Body of pancreas (tissue), 4 donors: ENCODE data around the gene RAP1GAP2. TPM values are rescaled to one million over a fixed set of nuclear protein-coding genes. Genes with fewer than 3 reads are reported as not detected.

Experiments used
- ATAC-seq: fragments of 150-250 bp; one replicate; pipeline ENCODE4 v1.9.1; 2016
- DNase-seq, 4 donors: peaks; one replicate each; pipeline ENCODE4 v3.0.0-alpha.2; 2019
- H3K27ac ChIP-seq, 4 donors: fragments of 200-600 bp; sonication (generic); 1 replicate in 3 of 4; 2 replicates in 1 of 4; pipeline versions ENCODE4 v1.5.1 to v1.6.1; 2016 to 2019; ENCODE audit warnings: mild to moderate bottlenecking in 1 of 4, mixed read lengths in 1 of 4, moderate library complexity in 1 of 4
- H3K27me3 ChIP-seq, 2 donors: fragments of 200-600 bp; sonication (generic); one replicate each; pipeline ENCODE4 v1.6.0; 2016; ENCODE audit warnings: mild to moderate bottlenecking in 1 of 2
- H3K36me3 ChIP-seq, 2 donors: fragments of 200-600 bp; sonication (generic); replicated peaks in 1 of 2; 2 replicates each; pipeline ENCODE4 v1.5.1; 2016; ENCODE audit warnings: low read depth in 2 of 2; ENCODE audit not compliant: insufficient read depth in 1 of 2
- H3K4me1 ChIP-seq: fragments of 200-600 bp; sonication (generic); one replicate; pipeline ENCODE4 v1.6.0; 2016
- H3K4me3 ChIP-seq, 2 donors: fragments of 200-600 bp; sonication (generic); 1 replicate in 1 of 2; 2 replicates in 1 of 2; pipeline ENCODE4 v1.5.1; 2016 to 2019
- H3K9me3 ChIP-seq, 3 donors: fragments of 200-600 bp; sonication (generic); 1 replicate in 2 of 3; 2 replicates in 1 of 3; pipeline ENCODE4 v1.5.1; 2016
- CTCF ChIP-seq, 7 experiments: fragments of 450-650 bp in 4 of 7; fragments of 200-600 bp in 3 of 7; sonication (generic) in 3 of 7; IDR thresholded peaks; one replicate each; pipeline ENCODE4 v1.5.1; 2016 to 2019; ENCODE audit warnings: antibody characterized with exemption in 7 of 7
- POLR2A ChIP-seq, 3 donors: fragments of 450-650 bp; IDR thresholded peaks; one replicate each; pipeline ENCODE4 v1.6.1; 2016; ENCODE audit warnings: antibody characterized with exemption in 3 of 3, mild to moderate bottlenecking in 2 of 3
- WGBS, 2 donors: methylation state at CpG; one replicate each; pipeline ENCODE4 v1.1.5; 2017; 5-methylcytosine and 5-hydroxymethylcytosine counted together
- intact Hi-C: fragments of 100-400 bp; cut with DNase I; formaldehyde crosslinking; loops from one replicate; pipeline ENCODE4 v1.15.1; 2023
- total RNA-seq, 2 donors: library from RNA; depleted of rRNA; stranded (reverse); fragments of >200 nt; gene quantifications; one replicate each; pipeline ENCODE4 v1.1.0, GENCODE V29; 2016

The RAP1GAP2 gene
- total RNA-seq, 2 donors from 2014 or later = 21.8 to 81.1 TPM

- H3K4me3 ChIP-seq = no peak overlapping the region
- WGBS, 2 donors = 56 to 79% methylated on average over 16 to 17 of the region's 17 CpGs
- no peaks in the 10 kb centered on the region for H3K27me3 ChIP-seq
- TF ChIP-seq POLR2A (IDR thresholded peaks at IDR 0.05) (no peak), CTCF (IDR thresholded peaks at IDR 0.05) (no peak)
- H3K27ac ChIP-seq = peak overlapping the region in 1 of 4 donors; percentile 39
- intact Hi-C loops = loop anchor here (5.0 kb wide), 2 partner anchors 85 to 160 kb away; no protein-coding TSS in a partner anchor
- H3K4me1 ChIP-seq = peaks cover 3% of the 10 kb centered on the region
- H3K36me3 ChIP-seq = no peaks in the 10 kb centered on the region
- no peaks in the 10 kb centered on the region for H3K9me3 ChIP-seq
- DNase-seq = no peak
- ATAC-seq = no peak
Measured at GRCh38 chr17:2847381-2848333, 51.4 kb downstream of the RAP1GAP2 start.

GRCh38 chr17:2849327-2849670, 53.1 kb downstream of the RAP1GAP2 start:
- no peak for TF ChIP-seq POLR2A (IDR thresholded peaks at IDR 0.05)
- no peak for TF ChIP-seq CTCF (IDR thresholded peaks at IDR 0.05)
- ATAC-seq (no peak), DNase-seq (no peak)
- H3K27me3 ChIP-seq = no peaks in the 10 kb centered on the region
- H3K4me3 ChIP-seq = no peak overlapping the region
- H3K4me1 ChIP-seq = peaks cover 9% of the 10 kb centered on the region
- H3K36me3 ChIP-seq = no peaks in the 10 kb centered on the region
- H3K9me3 ChIP-seq = no peaks in the 10 kb centered on the region
- intact Hi-C loops = loop anchor here (5.0 kb wide), 2 partner anchors 83 to 158 kb away; no protein-coding TSS in a partner anchor
- no peak overlapping the region for H3K27ac ChIP-seq
- 66 to 100% methylated on average over 1 to 12 of the region's 13 CpGs for WGBS, 2 donors

- H3K4me1 ChIP-seq = peaks cover 14% of the 10 kb centered on the region
- 68 to 81% methylated on average over 6 of the region's 6 CpGs for WGBS, 2 donors
- DNase-seq (no peak), ATAC-seq (no peak)
- H3K27ac ChIP-seq = no peak overlapping the region
- TF ChIP-seq CTCF (IDR thresholded peaks at IDR 0.05) (no peak), POLR2A (IDR thresholded peaks at IDR 0.05) (no peak)
- intact Hi-C loops = no loop called here
- H3K27me3 ChIP-seq = no peaks in the 10 kb centered on the region
- no peaks in the 10 kb centered on the region for H3K36me3 ChIP-seq
- H3K4me3 ChIP-seq = no peak overlapping the region
- H3K9me3 ChIP-seq = no peaks in the 10 kb centered on the region
Measured at GRCh38 chr17:2850991-2851390, 54.8 kb downstream of the RAP1GAP2 start.

GRCh38 chr17:2851615-2852014, 55.4 kb downstream of the RAP1GAP2 start:
- intact Hi-C loops = no loop called here
- 75 to 100% methylated on average over 2 to 4 of the region's 4 CpGs for WGBS, 2 donors
- H3K27ac ChIP-seq = peak overlapping the region in 1 of 4 donors; percentile 90
- H3K36me3 ChIP-seq = no peaks in the 10 kb centered on the region
- H3K27me3 ChIP-seq = no peaks in the 10 kb centered on the region
- TF ChIP-seq CTCF (IDR thresholded peaks at IDR 0.05) (no peak), POLR2A (IDR thresholded peaks at IDR 0.05) (no peak)
- DNase-seq (no peak), ATAC-seq (no peak)
- no peaks in the 10 kb centered on the region for H3K9me3 ChIP-seq
- peaks cover 20% of the 10 kb centered on the region for H3K4me1 ChIP-seq
- H3K4me3 ChIP-seq = no peak overlapping the region
